H1 (cell line): Measurements from ENCODE around the gene TEX35. TPM values are rescaled to one million over a fixed set of nuclear protein-coding genes. Genes with fewer than 3 reads are reported as not detected.

ENCODE experiments used
- CTCF ChIA-PET: fragments of 300-600 bp; sonication (Branson Sonifier 250); formaldehyde crosslinking; loops from one replicate; lab custom pipeline; 2021; ENCODE audit not compliant: partially characterized antibody; lab: Charles Lee
- POLR2A ChIA-PET: fragments of 300-600 bp; sonication (Branson Sonifier 250); formaldehyde crosslinking; loops from one replicate; lab custom pipeline; 2021; ENCODE audit warnings: inconsistent platforms; ENCODE audit not compliant: partially characterized antibody; lab: Charles Lee
- DNase-seq, 2 experiments: peaks; one replicate each; pipeline versions ENCODE4 v3.0.0 to v3.0.0-alpha.2; 2010 to 2022; ENCODE audit warnings: low spot score in 2 of 2, low read depth in 1 of 2, mixed read lengths in 1 of 2
- FAIRE-seq: peaks from 2 replicates; lab custom pipeline; 2011; peaks lifted over from hg19 to GRCh38; lab: Jason Lieb, UNC
- H2AFZ ChIP-seq: 2 replicates; pipeline ENCODE4 v1.8.1; 2012; ENCODE audit warnings: low read length, inconsistent platforms
- H2AK5ac ChIP-seq: 2 replicates; pipeline ENCODE4 v1.6.1; 2013; ENCODE audit warnings: low read depth, low read length
- H2BK120ac ChIP-seq: replicated peaks from 2 replicates; pipeline ENCODE3; 2013; ENCODE audit warnings: low read depth, low read length, inconsistent platforms
- H2BK12ac ChIP-seq: 2 replicates; pipeline ENCODE4 v1.6.1; 2013; ENCODE audit warnings: low read depth, low read length
- H2BK15ac ChIP-seq: 2 replicates; pipeline ENCODE4 v1.6.1; 2013; ENCODE audit warnings: low read length
- H2BK20ac ChIP-seq: 2 replicates; pipeline ENCODE4 v1.6.1; 2013; ENCODE audit warnings: low read length
- H2BK5ac ChIP-seq: 2 replicates; pipeline ENCODE4 v1.6.1; 2013; ENCODE audit warnings: low read depth, low read length
- H3K14ac ChIP-seq: 2 replicates; pipeline ENCODE4 v1.6.1; 2013; ENCODE audit warnings: inconsistent platforms; ENCODE audit not compliant: insufficient read length
- H3K18ac ChIP-seq: 2 replicates; pipeline ENCODE4 v1.6.1; 2013; ENCODE audit warnings: low read length; ENCODE audit errors: extremely low read depth
- H3K23ac ChIP-seq: 2 replicates; pipeline ENCODE4 v1.6.1; 2013; ENCODE audit warnings: inconsistent platforms; ENCODE audit not compliant: insufficient read length
- H3K23me2 ChIP-seq: 2 replicates; pipeline ENCODE4 v1.6.1; 2013; ENCODE audit warnings: low read depth, low read length
- H3K27ac ChIP-seq: 2 replicates; pipeline ENCODE4 v1.6.1; 2011; ENCODE audit warnings: low read depth, low read length, inconsistent platforms
- H3K27me3 ChIP-seq, 4 experiments: replicated peaks in 1 of 4; 1 replicate in 1 of 4; 2 replicates in 3 of 4; pipeline versions ENCODE4 v1.6.1 to v1.8.1; 2011 to 2013; ENCODE audit warnings: low read length in 3 of 4, mild to moderate bottlenecking in 3 of 4, inconsistent platforms in 2 of 4, mixed read lengths in 2 of 4, moderate library complexity in 1 of 4; ENCODE audit not compliant: control insufficient read depth in 3 of 4, insufficient read depth in 3 of 4; ENCODE audit errors: extremely low read depth in 1 of 4
- H3K36me3 ChIP-seq, 4 experiments: 2 replicates each; pipeline versions ENCODE4 v1.6.1 to v1.8.1; 2011 to 2013; ENCODE audit warnings: mild to moderate bottlenecking in 4 of 4, low read length in 3 of 4, moderate library complexity in 2 of 4, control low read depth in 1 of 4, inconsistent platforms in 1 of 4; ENCODE audit not compliant: insufficient read depth in 4 of 4, control insufficient read depth in 2 of 4
- H3K4ac ChIP-seq: replicated peaks from 2 replicates; pipeline ENCODE3; 2013; ENCODE audit warnings: low read length, low read depth, mixed read lengths, inconsistent platforms; ENCODE audit not compliant: insufficient read length
- H3K4me1 ChIP-seq, 4 experiments: replicated peaks in 1 of 4; 1 replicate in 1 of 4; 2 replicates in 3 of 4; pipeline versions ENCODE4 v1.6.1 to v1.8.1; 2011 to 2013; ENCODE audit warnings: low read length in 3 of 4, inconsistent platforms in 2 of 4, mixed read lengths in 1 of 4; ENCODE audit not compliant: insufficient read depth in 4 of 4, control insufficient read depth in 3 of 4
- H3K4me2 ChIP-seq, 2 experiments: 2 replicates each; pipeline versions ENCODE4 v1.6.1 to v1.8.1; 2011 to 2013; ENCODE audit warnings: low read depth in 2 of 2, low read length in 2 of 2, control low read depth in 1 of 2, inconsistent platforms in 1 of 2, mild to moderate bottlenecking in 1 of 2; ENCODE audit not compliant: insufficient read depth in 1 of 2
- H3K4me3 ChIP-seq, 4 experiments: fragments of 200-600, 300-600 bp in 1 of 4; sonication (generic), shearing (Covaris generic), sonication (Bioruptor Twin) in 1 of 4; 2 replicates each; pipeline versions ENCODE4 v1.5.1 to v1.8.1; 2011 to 2016; ENCODE audit warnings: low read length in 4 of 4, low read depth in 3 of 4, control low read depth in 2 of 4, inconsistent platforms in 2 of 4, mild to moderate bottlenecking in 2 of 4, mixed read lengths in 1 of 4, moderate library complexity in 1 of 4; ENCODE audit not compliant: insufficient read depth in 2 of 4; ENCODE audit errors: extremely low read depth in 1 of 4
- H3K56ac ChIP-seq: replicated peaks from 2 replicates; pipeline ENCODE3; 2013; ENCODE audit warnings: low read depth, mild to moderate bottlenecking, mixed read lengths, low read length, inconsistent platforms; ENCODE audit not compliant: insufficient read length
- H3K79me1 ChIP-seq: 2 replicates; pipeline ENCODE4 v1.6.1; 2013; ENCODE audit warnings: low read depth, low read length, control low read depth
- H3K79me2 ChIP-seq, 2 experiments: 2 replicates each; pipeline versions ENCODE4 v1.6.1 to v1.8.1; 2012 to 2013; ENCODE audit warnings: low read length in 2 of 2, mild to moderate bottlenecking in 2 of 2, inconsistent platforms in 1 of 2; ENCODE audit not compliant: insufficient read depth in 2 of 2, control insufficient read depth in 1 of 2
- H3K9ac ChIP-seq, 4 experiments: replicated peaks in 1 of 4; 1 replicate in 1 of 4; 2 replicates in 3 of 4; pipeline versions ENCODE4 v1.6.1 to v1.8.1; 2011 to 2013; ENCODE audit warnings: low read depth in 3 of 4, low read length in 3 of 4, control low read depth in 2 of 4, mild to moderate bottlenecking in 2 of 4, moderate library complexity in 2 of 4, inconsistent platforms in 1 of 4; ENCODE audit errors: extremely low read depth in 1 of 4
- H3K9me3 ChIP-seq, 2 experiments: 2 replicates each; pipeline versions ENCODE4 v1.6.1 to v1.8.1; 2012 to 2013; ENCODE audit warnings: mild to moderate bottlenecking in 2 of 2, moderate library complexity in 2 of 2, control low read depth in 1 of 2, inconsistent platforms in 1 of 2, low read depth in 1 of 2, low read length in 1 of 2, mixed read lengths in 1 of 2; ENCODE audit not compliant: insufficient read depth in 2 of 2
- H4K20me1 ChIP-seq, 2 experiments: replicated peaks in 1 of 2; 2 replicates each; pipeline versions ENCODE3 to v1.8.1; 2011 to 2013; ENCODE audit warnings: inconsistent platforms in 2 of 2, low read length in 2 of 2, mild to moderate bottlenecking in 1 of 2; ENCODE audit not compliant: insufficient read depth in 2 of 2, control insufficient read depth in 1 of 2
- H4K5ac ChIP-seq: 2 replicates; pipeline ENCODE4 v1.6.1; 2013; ENCODE audit warnings: low read length, low read depth, mixed read lengths, inconsistent platforms; ENCODE audit not compliant: insufficient read length
- H4K8ac ChIP-seq: 2 replicates; pipeline ENCODE4 v1.8.0; 2013; ENCODE audit warnings: mild to moderate bottlenecking, moderate library complexity, low read length, inconsistent platforms; ENCODE audit not compliant: insufficient read depth; ENCODE audit errors: extremely low read depth
- H4K91ac ChIP-seq: replicated peaks from 2 replicates; pipeline ENCODE3; 2013; ENCODE audit warnings: low read length, mixed read lengths, inconsistent platforms; ENCODE audit not compliant: insufficient read length
- ASH2L ChIP-seq: fragments of 200-600, 300-600 bp; sonication (generic); IDR thresholded peaks from one replicate; pipeline ENCODE4 v1.7.1; 2017; ENCODE audit warnings: low read length
- ATF2 ChIP-seq: IDR thresholded peaks from 2 replicates; pipeline ENCODE4 v1.6.1; 2012; ENCODE audit warnings: low read length, inconsistent platforms
- EGR1 ChIP-seq: IDR thresholded peaks from 2 replicates; pipeline ENCODE4 v1.6.1; 2011; ENCODE audit warnings: low read depth, low read length, borderline replicate concordance
- MAFK ChIP-seq: IDR thresholded peaks from 2 replicates; pipeline ENCODE4 v1.6.1; 2012; ENCODE audit warnings: low read depth, mild to moderate bottlenecking, improper control_type of control experiment, low read length
- RBBP5 ChIP-seq: IDR thresholded peaks from 2 replicates; pipeline ENCODE4 v1.7.1; 2012; ENCODE audit warnings: low read depth, mild to moderate bottlenecking, inconsistent platforms, low read length, moderate library complexity, borderline replicate concordance
- SIN3A ChIP-seq, 2 experiments: IDR thresholded peaks in 1 of 2; conservative IDR thresholded peaks in 1 of 2; 2 replicates each; pipeline ENCODE4 v1.6.1; 2011 to 2012; ENCODE audit warnings: low read length in 2 of 2, improper control_type of control experiment in 1 of 2, low read depth in 1 of 2, mild to moderate bottlenecking in 1 of 2
- TAF1 ChIP-seq: IDR thresholded peaks from 2 replicates; pipeline ENCODE4 v1.6.1; 2011; ENCODE audit warnings: mild to moderate bottlenecking, low read depth, low read length
- WGBS, 2 experiments: shearing (Covaris generic) in 1 of 2; methylation state at CpG; one replicate each; pipeline versions ENCODE4 v1.1.6 to v1.1.7; 2013 to 2015; ENCODE audit warnings: low lambda C conversion rate in 2 of 2, mixed read lengths in 2 of 2, inconsistent platforms in 1 of 2, low coverage in 1 of 2, missing lambda C conversion rate in 1 of 2; ENCODE audit not compliant: insufficient replicate concordance in 2 of 2, insufficient coverage in 1 of 2, insufficient read length in 1 of 2; ENCODE audit errors: extremely low coverage in 1 of 2, missing lambda C conversion rate in 1 of 2; 5-methylcytosine and 5-hydroxymethylcytosine counted together
- polyA plus RNA-seq, 7 experiments: library from polyadenylated mRNA; depleted of rRNA in 3 of 7; stranded (reverse) in 5 of 7; unstranded in 2 of 7; fragments of >200 nt in 5 of 7; fragments of 200-250 nt in 2 of 7; gene quantifications; 1 replicate in 5 of 7; 2 replicates in 1 of 7; 4 replicates in 1 of 7; pipeline versions ENCODE4 v1.2.1 to v1.2.3, GENCODE V29; 2011 to 2013; ENCODE audit warnings: missing spikeins in 2 of 7, mixed read lengths in 2 of 7
- total RNA-seq: library from RNA; stranded (reverse); fragmentation: NEBNext Ultra II Directional; extraction: Animal tissue kit (Norgen Biotek cat#: 25700); gene quantifications from 2 replicates; pipeline ENCODE4 v1.2.1, GENCODE V29; 2021

The TEX35 gene
- total and polyA plus RNA-seq, 2 of the 8 experiments (the other 6 are each of a cell fraction or from before 2014, with no cell fraction given), result 0.03 TPM; not detected in 1

DNA sequence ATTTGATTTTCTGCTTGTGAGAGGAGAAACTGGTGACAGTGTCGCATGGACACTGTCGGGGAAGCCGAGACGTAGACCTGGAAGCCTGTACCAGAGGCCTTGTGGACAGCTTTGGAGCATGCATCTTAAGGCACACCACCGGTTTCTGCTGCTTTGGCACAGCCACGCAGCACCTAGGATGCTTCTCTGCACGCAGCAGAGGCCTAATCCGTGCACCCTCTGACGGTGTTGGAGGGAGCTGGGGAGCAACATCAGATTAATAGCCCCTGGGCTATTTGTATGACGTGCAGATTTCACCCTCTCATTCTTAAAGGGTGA lies 30.3 kb downstream of the TEX35 start:
- no peaks in the 10 kb centered on the region for H3K9me3 ChIP-seq
- CTCF ChIA-PET, result interaction anchor here (0.5 to 9.1 kb wide), 57 partner anchors 8 to 580 kb away, joined by 3 to 92 read pairs (median 4); partner anchors contain the start of genes ANGPTL1, RALGPS2 and TOR3A
- H2BK15ac ChIP-seq, result no peak overlapping the region
- H2BK12ac ChIP-seq, result no peak overlapping the region
- no peak overlapping the region for H3K14ac ChIP-seq
- H2BK120ac ChIP-seq, result no peak overlapping the region
- TF ChIP-seq RBBP5, result no peak
- TF ChIP-seq ATF2, result no peak
- no peak for TF ChIP-seq ASH2L
- no peak for TF ChIP-seq EGR1
- TF ChIP-seq SIN3A (conservative IDR thresholded peaks at IDR 0.05 in 1 of 2, IDR thresholded peaks at IDR 0.05 in 1 of 2; ENCODE audit: low read depth in 1 of 2, low read length in 2 of 2), result no peak
- no peak for TF ChIP-seq TAF1
- no peak for TF ChIP-seq MAFK
- TF ChIP-seq, all 59 proteins: peak for 0
- DNase-seq, result no peak
- H3K4ac ChIP-seq, result peak overlapping the region; percentile 83
- H4K5ac ChIP-seq, result peak overlapping the region; percentile 61
- H4K8ac ChIP-seq, result peak overlapping the region; percentile 81
- peak overlapping the region; percentile 97 for H2AFZ ChIP-seq
- peak overlapping the region; percentile 35 for H3K56ac ChIP-seq
- no peak overlapping the region for H3K23ac ChIP-seq
- H4K20me1 ChIP-seq, result no peaks in the 10 kb centered on the region
- H2BK20ac ChIP-seq, result no peak overlapping the region
- no peaks in the 10 kb centered on the region for H3K79me2 ChIP-seq
- peaks cover 10% of the 10 kb centered on the region for H3K23me2 ChIP-seq
- peak overlapping the region; percentile 34; the same call in 1 of the 2 replicates for H3K27ac ChIP-seq
- no peak overlapping the region; the same call in 1 of the 2 replicates for H3K18ac ChIP-seq
- peak overlapping the region; percentile 64 for H4K91ac ChIP-seq
- 5% methylated on average over 10 of the region's 10 CpGs; no CpG with 5 or more reads in 1 of the 2 experiments for WGBS, 2 experiments
- H3K36me3 ChIP-seq, result no peaks in the 10 kb centered on the region
- FAIRE-seq, result no peak
- H3K4me1 ChIP-seq, result peaks cover 0 to 8% (median 3%) of the 10 kb centered on the region in 4 experiments; a peak in 2 of 7 replicates
- peak overlapping the region in 3 of 4 experiments; percentile 35 to 71 (median 69); a peak in 4 of 7 replicates for H3K9ac ChIP-seq
- no peaks in the 10 kb centered on the region; the same call in 1 of the 2 replicates for H3K79me1 ChIP-seq
- no peak overlapping the region for H2BK5ac ChIP-seq
- POLR2A ChIA-PET, result interaction anchor here (0.6 to 6.0 kb wide), 5 partner anchors 10 to 1134 kb away, joined by 3 to 21 read pairs (median 4); partner anchors contain the start of gene RALGPS2
- H3K4me2 ChIP-seq, result peak overlapping the region; percentile 46 to 96
- no peak overlapping the region for H2AK5ac ChIP-seq
- H3K27me3 ChIP-seq, result no peaks in the 10 kb centered on the region
- H3K4me3 ChIP-seq, result peak overlapping the region; percentile 51 to 94 (median 90)
